NCI-H2029 (cell line): ENCODE measurements around the gene FAM3C.
A peak's percentile ranks its signal among the peaks of the same experiment; 100 is the strongest.
"Not testable (repeated sequence)": the region's sequence is repeated elsewhere in the genome, so short reads cannot be mapped to it uniquely, and the experiment has no call there.

ENCODE experiments used
- DNase-seq: peaks from one replicate; lab custom pipeline; 2025; lab: John Stamatoyannopoulos, UW

The FAM3C gene

GRCh38 chr7:121395961-121396757 is at the start of gene FAM3C:
Gene FAM3C, minus strand, starts transcription at chr7:121396308. Its CDS starts 13,339 bp downstream, at chr7:121382969.
- DNase-seq: peak; percentile 90

- peak; percentile 52 for DNase-seq
Measured at GRCh38 chr7:121442845-121443244, 46.7 kb upstream of the FAM3C start.

- peak; percentile 32 for DNase-seq
Measured at GRCh38 chr7:121440857-121441503, 44.9 kb upstream of the FAM3C start.

- peak; percentile 69 for DNase-seq
Measured at GRCh38 chr7:121438043-121438955, 42.2 kb upstream of the FAM3C start.

- no peak for DNase-seq
Measured at GRCh38 chr7:121437470-121437869, 41.4 kb upstream of the FAM3C start.

- no peak for DNase-seq
Measured at GRCh38 chr7:121436688-121437087, 40.6 kb upstream of the FAM3C start.

GRCh38 chr7:121436136-121436535 is 40.0 kb upstream of the FAM3C start:
- DNase-seq: no peak

- no peak for DNase-seq
Measured at GRCh38 chr7:121433775-121434174, 37.7 kb upstream of the FAM3C start.

GRCh38 chr7:121432486-121432885 is 36.4 kb upstream of the FAM3C start:
- not testable (repeated sequence) for DNase-seq

- no peak for DNase-seq
Measured at GRCh38 chr7:121431996-121432395, 35.9 kb upstream of the FAM3C start.

GRCh38 chr7:121431389-121431995 is 35.4 kb upstream of the FAM3C start:
- no peak for DNase-seq

GRCh38 chr7:121430558-121430957 is 34.5 kb upstream of the FAM3C start:
- no peak for DNase-seq

- no peak for DNase-seq
Measured at GRCh38 chr7:121429798-121430197, 33.7 kb upstream of the FAM3C start.

- no peak for DNase-seq
Measured at GRCh38 chr7:121428855-121429489, 32.9 kb upstream of the FAM3C start.

- not testable (repeated sequence) for DNase-seq
Measured at GRCh38 chr7:121421743-121422142, 25.6 kb upstream of the FAM3C start.

GRCh38 chr7:121420976-121421375 is 24.9 kb upstream of the FAM3C start:
- no peak for DNase-seq

- no peak for DNase-seq
Measured at GRCh38 chr7:121419201-121420148, 23.4 kb upstream of the FAM3C start.

- DNase-seq: no peak
Measured at GRCh38 chr7:121416533-121416932, 20.4 kb upstream of the FAM3C start.

GRCh38 chr7:121414436-121414835 is 18.3 kb upstream of the FAM3C start:
- DNase-seq: no peak

GRCh38 chr7:121411597-121411979 is 15.5 kb upstream of the FAM3C start:
- DNase-seq: no peak
